Nephron progenitor cell (in vitro differentiated cells): ENCODE measurements around the gene DDX49.
"Not testable (repeated sequence)": the region's sequence is repeated elsewhere in the genome, so short reads cannot be mapped to it uniquely, and the experiment has no call there.

Experiments
- DNase-seq: peaks from one replicate; pipeline ENCODE4 v3.0.0; 2021
- H3K27ac Mint-ChIP-seq: 2 replicates; pipeline ENCODE4 v1.8.0; 2021; ENCODE audit warnings: mild to moderate bottlenecking, moderate library complexity, mixed read lengths
- H3K27me3 Mint-ChIP-seq: 2 replicates; pipeline ENCODE4 v1.8.0; 2021; ENCODE audit warnings: mild to moderate bottlenecking, low read depth, mixed read lengths; ENCODE audit not compliant: poor library complexity
- H3K36me3 Mint-ChIP-seq: 2 replicates; pipeline ENCODE4 v1.8.0; 2021; ENCODE audit warnings: low read depth, mixed read lengths
- H3K4me1 Mint-ChIP-seq: 2 replicates; pipeline ENCODE4 v1.8.0; 2021; ENCODE audit warnings: mixed read lengths
- H3K4me3 Mint-ChIP-seq: 2 replicates; pipeline ENCODE4 v1.8.0; 2021; ENCODE audit warnings: mild to moderate bottlenecking, moderate library complexity, mixed read lengths
- H3K9me3 Mint-ChIP-seq: 2 replicates; pipeline ENCODE4 v1.8.0; 2021; ENCODE audit warnings: mild to moderate bottlenecking, moderate library complexity, mixed read lengths
- TF ChIP-seq, protein P1 (sequence below): fragments of 200-600 bp; sonication (generic); IDR thresholded peaks from 2 replicates; pipeline ENCODE4 v1.5.0; 2021; ENCODE audit warnings: antibody characterized with exemption

Gene DDX49

DNA sequence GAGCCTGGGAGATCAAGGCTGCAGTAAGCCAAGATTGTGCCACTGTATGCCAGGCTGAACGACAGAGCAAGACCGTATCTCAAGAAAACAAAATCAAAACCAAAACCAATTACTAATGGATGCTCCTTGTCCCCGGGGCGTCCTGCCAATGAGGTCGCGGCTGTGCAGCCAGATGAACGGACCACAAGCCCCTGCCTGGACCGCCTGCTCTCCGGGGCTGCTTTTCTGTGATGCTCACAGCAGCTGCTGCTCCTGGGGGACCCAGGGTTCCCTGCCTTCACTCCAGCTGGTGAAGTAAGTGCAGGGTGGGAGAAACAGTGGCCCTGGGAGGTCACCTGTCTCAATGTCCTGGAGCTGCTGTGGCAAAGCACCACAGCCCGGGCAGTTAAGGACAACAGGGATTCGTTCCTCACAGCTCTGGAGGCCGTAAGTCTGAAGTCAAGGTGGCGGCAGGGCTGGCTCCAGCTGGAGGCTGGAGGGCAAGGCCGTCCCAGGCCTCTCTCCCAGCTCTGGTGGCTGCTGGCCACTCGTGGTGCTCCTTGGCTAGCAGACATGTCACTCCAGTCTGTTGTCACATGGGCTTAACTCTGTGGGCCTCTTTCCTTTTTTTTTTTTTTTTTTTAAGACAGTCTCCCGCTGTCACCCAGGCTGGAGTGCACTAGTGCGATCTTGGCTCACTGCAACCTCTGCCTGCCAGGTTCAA is 10.4 kb upstream of the DDX49 start:
- TF ChIP-seq, protein P1, sequence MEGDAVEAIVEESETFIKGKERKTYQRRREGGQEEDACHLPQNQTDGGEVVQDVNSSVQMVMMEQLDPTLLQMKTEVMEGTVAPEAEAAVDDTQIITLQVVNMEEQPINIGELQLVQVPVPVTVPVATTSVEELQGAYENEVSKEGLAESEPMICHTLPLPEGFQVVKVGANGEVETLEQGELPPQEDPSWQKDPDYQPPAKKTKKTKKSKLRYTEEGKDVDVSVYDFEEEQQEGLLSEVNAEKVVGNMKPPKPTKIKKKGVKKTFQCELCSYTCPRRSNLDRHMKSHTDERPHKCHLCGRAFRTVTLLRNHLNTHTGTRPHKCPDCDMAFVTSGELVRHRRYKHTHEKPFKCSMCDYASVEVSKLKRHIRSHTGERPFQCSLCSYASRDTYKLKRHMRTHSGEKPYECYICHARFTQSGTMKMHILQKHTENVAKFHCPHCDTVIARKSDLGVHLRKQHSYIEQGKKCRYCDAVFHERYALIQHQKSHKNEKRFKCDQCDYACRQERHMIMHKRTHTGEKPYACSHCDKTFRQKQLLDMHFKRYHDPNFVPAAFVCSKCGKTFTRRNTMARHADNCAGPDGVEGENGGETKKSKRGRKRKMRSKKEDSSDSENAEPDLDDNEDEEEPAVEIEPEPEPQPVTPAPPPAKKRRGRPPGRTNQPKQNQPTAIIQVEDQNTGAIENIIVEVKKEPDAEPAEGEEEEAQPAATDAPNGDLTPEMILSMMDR, result no peak
- Mint-ChIP-seq H3K4me1 (peaks cover 7% of the 10 kb centered on the region), H3K36me3 (peaks cover 13% of the 10 kb centered on the region), H3K9me3 (no peaks in the 10 kb centered on the region), H3K27me3 (no peaks in the 10 kb centered on the region), H3K27ac (no peak overlapping the region), H3K4me3 (no peak overlapping the region)
- DNase-seq, result no peak

- no peaks in the 10 kb centered on the region for H3K27me3 Mint-ChIP-seq
- H3K27ac Mint-ChIP-seq, result no peak overlapping the region
- peaks cover 6% of the 10 kb centered on the region for H3K4me1 Mint-ChIP-seq
- DNase-seq, result no peak
- peaks cover 13% of the 10 kb centered on the region for H3K36me3 Mint-ChIP-seq
- H3K4me3 Mint-ChIP-seq, result no peak overlapping the region
- TF ChIP-seq, protein P1, result no peak
- H3K9me3 Mint-ChIP-seq, result no peaks in the 10 kb centered on the region
These were observed 9.5 kb upstream of the DDX49 start for GRCh38 chr19:18910010-18910409.

DNA sequence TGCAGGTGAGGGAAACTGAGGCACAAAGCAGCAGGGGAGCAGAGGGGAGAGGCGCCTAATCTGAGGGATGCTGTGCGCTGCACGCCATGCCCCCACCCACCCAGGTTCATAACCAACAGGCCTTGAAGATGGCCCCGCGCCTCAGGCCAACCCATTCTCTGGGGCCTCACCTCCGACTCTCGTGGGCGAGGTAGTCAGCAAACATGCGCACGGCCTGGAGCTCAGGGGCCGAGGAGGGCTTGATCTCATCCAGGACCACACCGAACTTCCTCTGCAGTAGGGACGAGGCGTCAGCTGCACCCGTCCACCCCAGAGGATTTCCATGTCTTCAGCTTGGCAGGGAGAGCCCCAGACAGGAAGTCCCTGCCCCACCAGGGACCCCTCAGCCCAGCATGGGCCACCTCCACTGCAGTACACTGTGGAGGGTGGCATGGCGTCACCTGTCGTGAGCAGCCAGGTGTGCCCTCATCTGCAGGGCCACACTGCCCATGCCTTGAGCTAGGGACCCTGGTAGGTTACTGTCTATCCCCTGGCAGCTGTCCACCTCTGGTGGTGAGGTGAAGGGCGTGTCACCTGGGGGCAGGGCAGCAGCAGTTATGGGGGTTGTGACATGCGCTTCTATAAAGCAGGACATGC is 8.6 kb upstream of the DDX49 start:
- peaks cover 17% of the 10 kb centered on the region for H3K36me3 Mint-ChIP-seq
- TF ChIP-seq, protein P1, result no peak
- no peak overlapping the region for H3K4me3 Mint-ChIP-seq
- no peaks in the 10 kb centered on the region for H3K9me3 Mint-ChIP-seq
- no peaks in the 10 kb centered on the region for H3K4me1 Mint-ChIP-seq
- no peak overlapping the region for H3K27ac Mint-ChIP-seq
- H3K27me3 Mint-ChIP-seq, result peaks cover 2% of the 10 kb centered on the region
- DNase-seq, result no peak

- Mint-ChIP-seq H3K27ac (no peak overlapping the region), H3K36me3 (peaks cover 23% of the 10 kb centered on the region), H3K4me1 (peaks cover 6% of the 10 kb centered on the region), H3K9me3 (no peaks in the 10 kb centered on the region), H3K27me3 (peaks cover 2% of the 10 kb centered on the region), H3K4me3 (no peak overlapping the region)
- TF ChIP-seq, protein P1, result no peak
- DNase-seq, result no peak
These were observed 6.6 kb upstream of the DDX49 start for GRCh38 chr19:18912933-18913332.

DNA sequence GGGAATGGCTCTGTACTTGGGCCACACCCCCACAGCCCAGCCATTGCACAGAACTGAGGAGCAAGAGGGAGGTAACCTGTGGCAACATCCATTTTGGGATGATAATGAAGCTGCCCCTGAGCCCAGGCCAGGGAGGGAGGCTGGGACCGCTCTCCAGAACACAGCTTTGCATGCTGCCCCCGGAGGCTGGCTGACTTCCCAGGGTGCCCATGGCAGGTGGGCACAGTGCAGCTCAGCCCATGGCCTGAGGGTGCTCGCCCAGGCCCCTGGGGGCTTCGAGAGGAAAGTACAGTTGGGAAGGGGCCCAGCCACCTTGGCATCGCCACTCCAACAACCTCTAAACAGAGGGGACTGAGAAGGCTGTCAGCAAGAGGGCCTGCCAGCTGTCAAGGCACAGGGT is 6.0 kb upstream of the DDX49 start:
- DNase-seq, result no peak
- Mint-ChIP-seq H3K27me3 (peaks cover 2% of the 10 kb centered on the region), H3K27ac (no peak overlapping the region), H3K4me1 (peaks cover 10% of the 10 kb centered on the region), H3K36me3 (peaks cover 23% of the 10 kb centered on the region), H3K4me3 (no peak overlapping the region), H3K9me3 (no peaks in the 10 kb centered on the region)
- TF ChIP-seq, protein P1, result no peak

DNA sequence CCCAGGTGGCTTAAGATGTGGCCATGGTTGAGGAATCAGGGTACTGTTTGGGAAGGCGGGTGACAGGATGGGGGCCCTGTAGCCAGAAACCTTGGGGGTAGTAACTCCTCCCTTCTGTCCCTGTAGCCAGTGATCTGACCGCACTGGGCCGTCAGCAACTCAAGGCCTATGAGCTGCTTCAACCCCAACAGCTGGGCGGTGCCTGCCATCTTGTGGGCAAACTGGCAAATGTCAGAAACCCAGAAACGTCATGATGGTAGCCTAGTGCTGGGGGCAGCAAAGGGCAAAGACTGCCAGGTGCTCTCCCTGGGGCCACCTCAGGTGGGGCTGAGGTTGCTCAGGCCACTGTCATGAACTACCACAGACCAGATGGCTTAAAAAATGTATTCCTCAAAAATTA is 3.9 kb upstream of the DDX49 start:
- peaks cover 27% of the 10 kb centered on the region for H3K4me1 Mint-ChIP-seq
- H3K4me3 Mint-ChIP-seq, result no peak overlapping the region
- H3K9me3 Mint-ChIP-seq, result no peaks in the 10 kb centered on the region
- TF ChIP-seq, protein P1, result peak; percentile 27
- peaks cover 9% of the 10 kb centered on the region for H3K27me3 Mint-ChIP-seq
- peak; percentile 40 for DNase-seq
- peaks cover 19% of the 10 kb centered on the region for H3K36me3 Mint-ChIP-seq
- no peak overlapping the region for H3K27ac Mint-ChIP-seq

DNA sequence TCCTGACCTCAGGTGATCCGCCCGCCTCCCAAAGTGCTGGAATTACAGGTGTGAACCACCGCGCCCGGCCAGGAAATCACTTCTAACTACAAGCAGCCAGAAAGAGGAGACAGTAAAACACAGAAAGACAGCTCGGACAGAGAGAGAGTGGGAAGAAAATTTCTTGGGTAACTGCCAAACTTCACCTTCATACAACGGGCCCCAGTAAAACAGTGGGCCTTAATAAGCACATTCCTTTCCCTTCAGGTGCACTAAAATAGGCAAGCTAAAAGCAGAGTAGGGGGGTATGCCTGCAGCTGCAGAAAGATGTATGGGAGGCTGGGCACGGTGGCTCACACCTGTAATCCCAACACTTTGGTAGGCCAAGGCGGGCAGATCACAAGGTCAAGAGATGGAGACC is 1.9 kb upstream of the DDX49 start:
- Mint-ChIP-seq H3K4me3 (peak overlapping the region; percentile 96), H3K4me1 (peaks cover 34% of the 10 kb centered on the region), H3K27ac (peak overlapping the region; percentile 67), H3K36me3 (peaks cover 20% of the 10 kb centered on the region)
- not testable (repeated sequence) for H3K27me3 Mint-ChIP-seq, DNase-seq, H3K9me3 Mint-ChIP-seq
